ENCODE measurements around the gene MED13L.

MED13L gene

DNA sequence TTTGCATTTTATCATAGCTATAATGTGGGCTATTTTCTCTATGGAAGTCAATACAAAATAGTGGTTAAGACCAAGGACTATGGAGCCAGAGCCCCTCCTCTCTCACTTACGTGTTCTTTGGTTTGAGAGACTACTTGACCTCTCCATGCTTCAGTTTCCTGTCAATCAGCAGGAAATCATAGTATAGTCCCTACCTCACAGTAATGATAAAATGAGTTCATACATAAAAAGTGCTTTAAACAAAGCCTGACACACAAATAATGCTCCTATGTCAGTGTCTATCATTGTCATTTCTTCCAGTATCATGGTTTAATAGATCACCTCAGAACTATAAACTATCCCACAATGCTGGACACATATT is 90.4 kb downstream of the MED13L start:
- TF ChIP-seq, protein P1, sequence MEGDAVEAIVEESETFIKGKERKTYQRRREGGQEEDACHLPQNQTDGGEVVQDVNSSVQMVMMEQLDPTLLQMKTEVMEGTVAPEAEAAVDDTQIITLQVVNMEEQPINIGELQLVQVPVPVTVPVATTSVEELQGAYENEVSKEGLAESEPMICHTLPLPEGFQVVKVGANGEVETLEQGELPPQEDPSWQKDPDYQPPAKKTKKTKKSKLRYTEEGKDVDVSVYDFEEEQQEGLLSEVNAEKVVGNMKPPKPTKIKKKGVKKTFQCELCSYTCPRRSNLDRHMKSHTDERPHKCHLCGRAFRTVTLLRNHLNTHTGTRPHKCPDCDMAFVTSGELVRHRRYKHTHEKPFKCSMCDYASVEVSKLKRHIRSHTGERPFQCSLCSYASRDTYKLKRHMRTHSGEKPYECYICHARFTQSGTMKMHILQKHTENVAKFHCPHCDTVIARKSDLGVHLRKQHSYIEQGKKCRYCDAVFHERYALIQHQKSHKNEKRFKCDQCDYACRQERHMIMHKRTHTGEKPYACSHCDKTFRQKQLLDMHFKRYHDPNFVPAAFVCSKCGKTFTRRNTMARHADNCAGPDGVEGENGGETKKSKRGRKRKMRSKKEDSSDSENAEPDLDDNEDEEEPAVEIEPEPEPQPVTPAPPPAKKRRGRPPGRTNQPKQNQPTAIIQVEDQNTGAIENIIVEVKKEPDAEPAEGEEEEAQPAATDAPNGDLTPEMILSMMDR (IDR thresholded peaks at IDR 0.05; ENCODE audit: low read depth, low read length, missing control alignments) = no peak
- no peak overlapping the region for H3K4me3 ChIP-seq (ENCODE audit: low read depth, low read length)
- no peak for DNase-seq (ENCODE audit: low read depth)

DNA sequence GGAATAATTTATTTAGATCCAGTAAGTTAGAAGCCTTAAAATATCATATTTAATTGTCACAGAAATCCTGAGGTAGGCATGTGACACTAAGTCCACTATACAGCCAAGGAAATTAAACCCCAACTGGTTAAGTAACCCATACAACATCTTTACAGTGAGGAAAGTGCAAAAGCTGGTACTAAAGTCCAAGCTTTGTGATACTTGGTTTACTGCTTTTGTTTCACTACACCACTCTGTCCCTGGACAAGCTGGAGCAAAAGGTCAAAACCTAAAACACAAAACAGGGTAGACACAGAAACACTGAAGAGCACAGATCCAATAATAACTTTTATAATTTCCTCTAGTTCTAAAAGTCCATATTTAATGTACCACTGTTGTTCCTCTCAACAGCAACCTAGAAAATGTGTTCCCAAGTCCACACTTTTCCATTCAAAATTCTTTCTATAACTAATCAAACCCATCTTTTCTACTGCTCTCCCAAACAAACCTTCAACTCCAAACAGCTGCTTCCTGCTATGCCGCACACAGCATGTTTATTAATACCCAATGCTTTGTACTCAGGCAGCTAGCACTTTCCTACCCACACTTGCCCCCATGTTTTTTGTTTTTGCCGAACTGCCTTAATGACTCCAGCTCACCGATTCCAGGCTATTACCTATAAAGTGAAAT is 90.9 kb downstream of the MED13L start:
- no peak overlapping the region for H3K4me3 ChIP-seq (ENCODE audit: low read depth, low read length)
- TF ChIP-seq, protein P1 (IDR thresholded peaks at IDR 0.05; ENCODE audit: low read depth, low read length, missing control alignments) = no peak
- DNase-seq (ENCODE audit: low read depth) = no peak

DNA sequence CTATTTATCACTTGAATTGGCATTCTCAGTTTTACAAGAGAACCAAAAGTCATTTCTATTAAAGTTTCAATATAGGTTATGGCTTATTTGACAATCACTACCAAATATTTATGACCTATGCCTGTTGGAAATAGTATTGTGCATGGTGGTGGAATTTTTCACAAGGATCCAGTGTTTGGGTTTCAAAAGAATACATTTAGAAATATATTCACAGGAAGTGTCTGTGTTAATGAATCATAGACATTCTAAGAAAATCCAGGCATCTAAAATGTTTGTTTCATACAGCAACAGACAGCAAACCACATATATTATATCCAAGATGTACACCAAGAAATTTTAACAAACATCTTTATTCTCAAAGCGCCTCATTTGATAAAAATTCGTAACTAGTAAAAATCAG is 92.7 kb downstream of the MED13L start:
- H3K4me3 ChIP-seq (ENCODE audit: low read depth, low read length) = no peak overlapping the region
- TF ChIP-seq, protein P1 (IDR thresholded peaks at IDR 0.05; ENCODE audit: low read depth, low read length, missing control alignments) = no peak
- no peak for DNase-seq (ENCODE audit: low read depth)

DNA sequence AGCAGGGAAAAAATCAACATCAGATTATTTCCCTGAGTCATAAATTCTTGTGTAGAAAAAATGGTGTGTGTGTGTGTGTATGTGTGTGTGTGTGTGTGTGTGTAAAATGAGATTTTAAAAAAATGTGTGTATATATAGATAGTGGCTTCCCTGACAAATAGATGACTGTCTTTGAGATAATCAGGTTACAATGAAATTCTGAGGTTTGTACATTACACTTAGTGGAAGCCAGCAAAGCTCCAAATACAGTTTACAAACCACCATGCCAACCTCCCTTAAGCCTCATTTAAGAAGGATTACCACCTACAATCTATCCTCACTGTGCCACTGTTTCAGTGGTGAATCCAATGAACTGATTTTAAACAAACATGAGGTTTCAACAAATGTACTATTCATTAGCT is 93.8 kb downstream of the MED13L start:
- DNase-seq (ENCODE audit: low read depth) = no peak
- no peak overlapping the region for H3K4me3 ChIP-seq (ENCODE audit: low read depth, low read length)
- TF ChIP-seq, protein P1 (IDR thresholded peaks at IDR 0.05; ENCODE audit: low read depth, low read length, missing control alignments) = no peak

DNA sequence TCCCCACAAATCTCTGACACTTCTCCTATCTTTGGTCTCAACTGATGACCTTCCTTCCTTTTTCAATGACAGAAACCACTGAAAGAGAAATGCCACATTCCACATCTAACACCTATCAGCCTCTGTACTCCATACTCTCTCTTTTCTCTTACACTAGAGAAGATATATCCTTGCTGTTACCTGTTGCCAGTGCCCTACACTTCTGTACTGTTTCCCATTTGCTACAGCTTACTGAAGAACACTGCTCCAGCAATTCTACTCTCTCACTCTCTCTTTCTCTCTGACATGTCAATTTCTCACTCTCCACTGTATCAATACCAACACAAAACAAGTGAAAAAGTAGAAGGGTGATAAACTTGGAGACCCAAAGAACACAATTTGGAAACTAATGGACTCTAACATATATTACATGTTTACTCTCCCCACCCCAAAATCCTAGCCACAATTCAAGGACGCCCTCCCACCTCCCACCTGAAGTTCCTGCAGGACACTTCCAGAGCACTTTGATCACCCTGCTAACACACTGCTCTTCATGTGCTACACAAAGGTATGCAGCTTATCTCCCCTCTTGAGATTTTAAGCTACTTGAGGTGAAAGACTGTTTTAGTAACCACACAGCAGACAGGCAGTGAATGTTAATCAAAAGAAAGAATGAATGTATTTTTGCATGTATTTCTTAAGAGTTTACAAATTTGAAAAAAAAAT is 95.0 kb downstream of the MED13L start:
- TF ChIP-seq, protein P1 (IDR thresholded peaks at IDR 0.05; ENCODE audit: low read depth, low read length, missing control alignments) = no peak
- no peak for DNase-seq (ENCODE audit: low read depth)
- no peak overlapping the region for H3K4me3 ChIP-seq (ENCODE audit: low read depth, low read length)

DNA sequence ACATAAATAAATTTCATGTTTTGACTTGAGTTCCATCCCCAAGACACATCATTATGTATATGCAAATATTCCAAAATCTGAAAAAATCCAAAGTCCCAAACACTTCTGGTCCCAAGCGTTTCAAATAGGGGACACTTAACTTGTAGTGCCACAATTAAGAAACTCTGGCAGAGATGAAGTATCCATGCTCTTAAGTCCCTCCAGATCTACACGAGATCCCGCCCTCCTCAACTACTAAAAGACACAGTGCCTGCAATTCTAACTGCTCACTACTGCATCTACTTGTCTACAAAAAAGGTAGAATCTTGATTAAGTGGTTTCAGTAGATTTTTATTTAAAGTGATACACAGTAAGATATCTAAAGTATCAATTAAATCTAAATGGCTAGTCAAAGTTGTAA is 97.0 kb downstream of the MED13L start:
- no peak for DNase-seq (ENCODE audit: low read depth)
- no peak overlapping the region for H3K4me3 ChIP-seq (ENCODE audit: low read depth, low read length)
- TF ChIP-seq, protein P1 (IDR thresholded peaks at IDR 0.05; ENCODE audit: low read depth, low read length, missing control alignments) = no peak

DNA sequence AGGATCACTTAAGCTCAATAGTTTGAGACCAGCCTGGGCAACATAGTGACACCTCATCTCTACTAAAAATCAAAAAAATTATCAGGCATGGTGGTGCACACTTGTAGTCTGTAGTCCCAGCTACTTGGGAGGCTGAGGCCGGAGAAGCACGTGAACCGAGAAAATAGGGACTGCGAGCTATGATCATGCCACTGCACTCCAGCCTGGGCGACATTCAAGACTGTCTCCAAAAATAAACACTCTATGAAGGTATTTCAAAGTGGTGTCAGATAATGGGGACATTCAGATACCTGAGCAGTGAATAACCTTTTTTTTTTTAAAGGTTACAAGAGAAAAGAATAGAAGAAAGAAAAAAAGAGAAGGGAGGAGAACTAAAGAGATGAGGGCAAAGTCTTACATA is 98.1 kb downstream of the MED13L start:
- TF ChIP-seq, protein P1 (IDR thresholded peaks at IDR 0.05; ENCODE audit: low read depth, low read length, missing control alignments) = no peak
- DNase-seq (ENCODE audit: low read depth) = no peak
- no peak overlapping the region for H3K4me3 ChIP-seq (ENCODE audit: low read depth, low read length)

Data from GM12864 (cell line).